Uterus (tissue), 4 donors: Measurements from ENCODE around the gene ADGRG7. TPM values are rescaled to one million over a fixed set of nuclear protein-coding genes. Genes with fewer than 3 reads are reported as not detected.

Experiments used
- DNase-seq, 2 donors: peaks; one replicate each; pipeline ENCODE4 v3.0.0-alpha.2; 2019 to 2020
- H3K27ac ChIP-seq, 2 donors: fragments of 200-600 bp; sonication (generic); 1 replicate in 1 of 2; 2 replicates in 1 of 2; pipeline ENCODE4 v1.5.1; 2016 to 2018
- H3K27me3 ChIP-seq, 2 donors: fragments of 200-600 bp; sonication (generic); one replicate each; pipeline ENCODE4 v1.5.1; 2018 to 2019; ENCODE audit warnings: control low read depth in 1 of 2
- H3K36me3 ChIP-seq, 2 donors: fragments of 200-600 bp; sonication (generic); one replicate each; pipeline ENCODE4 v1.5.1; 2019; ENCODE audit warnings: control low read depth in 1 of 2
- H3K4me1 ChIP-seq, 2 donors: fragments of 200-600 bp; sonication (generic); one replicate each; pipeline ENCODE4 v1.5.1; 2018 to 2019; ENCODE audit warnings: control low read depth in 1 of 2
- H3K4me3 ChIP-seq, 2 donors: fragments of 200-600 bp; sonication (generic); 1 replicate in 1 of 2; 2 replicates in 1 of 2; pipeline ENCODE4 v1.5.1; 2018 to 2019; ENCODE audit warnings: mild to moderate bottlenecking in 1 of 2
- H3K9me3 ChIP-seq, 2 donors: fragments of 200-600 bp; sonication (generic); one replicate each; pipeline ENCODE4 v1.5.1; 2019; ENCODE audit warnings: control low read depth in 1 of 2
- POLR2A ChIP-seq, 2 donors: fragments of 450-650 bp; IDR thresholded peaks; one replicate each; pipeline ENCODE4 v1.6.1; 2016; ENCODE audit warnings: antibody characterized with exemption in 2 of 2, mild to moderate bottlenecking in 1 of 2, moderate library complexity in 1 of 2
- intact Hi-C: fragments of 100-400 bp; cut with DNase I; formaldehyde crosslinking; loops from one replicate; pipeline ENCODE4 v1.15.1; 2023; ENCODE audit warnings: low total_unique reads
- total RNA-seq, 4 donors: library from RNA; depleted of rRNA in 3 of 4; stranded (reverse); fragments of >200 nt in 3 of 4; gene quantifications; one replicate each; pipeline versions ENCODE4 v1.1.0 to v1.2.4, GENCODE V29; 2014 to 2023
- TF ChIP-seq, protein P1 (sequence below), 4 experiments: fragments of 200-600 bp in 2 of 4; fragments of 450-650 bp in 2 of 4; sonication (generic) in 2 of 4; IDR thresholded peaks; one replicate each; pipeline ENCODE4 v1.5.1; 2016 to 2019; ENCODE audit warnings: antibody characterized with exemption in 4 of 4, mild to moderate bottlenecking in 2 of 4, moderate library complexity in 1 of 4
- donor health status: DM: yes; HTN: yes; CAD: no.

The ADGRG7 gene
- total RNA-seq, 4 donors from 2014 or later: 0.21 to 0.70 TPM; not detected in 2

- H3K27me3 ChIP-seq: peaks cover 0 to 10% of the 10 kb centered on the region in 2 donors
- H3K27ac ChIP-seq: no peak overlapping the region
- H3K4me3 ChIP-seq: no peak overlapping the region
- no peaks in the 10 kb centered on the region for H3K9me3 ChIP-seq
- DNase-seq: no peak
- TF ChIP-seq POLR2A (IDR thresholded peaks at IDR 0.05): no peak
- TF ChIP-seq, protein P1, sequence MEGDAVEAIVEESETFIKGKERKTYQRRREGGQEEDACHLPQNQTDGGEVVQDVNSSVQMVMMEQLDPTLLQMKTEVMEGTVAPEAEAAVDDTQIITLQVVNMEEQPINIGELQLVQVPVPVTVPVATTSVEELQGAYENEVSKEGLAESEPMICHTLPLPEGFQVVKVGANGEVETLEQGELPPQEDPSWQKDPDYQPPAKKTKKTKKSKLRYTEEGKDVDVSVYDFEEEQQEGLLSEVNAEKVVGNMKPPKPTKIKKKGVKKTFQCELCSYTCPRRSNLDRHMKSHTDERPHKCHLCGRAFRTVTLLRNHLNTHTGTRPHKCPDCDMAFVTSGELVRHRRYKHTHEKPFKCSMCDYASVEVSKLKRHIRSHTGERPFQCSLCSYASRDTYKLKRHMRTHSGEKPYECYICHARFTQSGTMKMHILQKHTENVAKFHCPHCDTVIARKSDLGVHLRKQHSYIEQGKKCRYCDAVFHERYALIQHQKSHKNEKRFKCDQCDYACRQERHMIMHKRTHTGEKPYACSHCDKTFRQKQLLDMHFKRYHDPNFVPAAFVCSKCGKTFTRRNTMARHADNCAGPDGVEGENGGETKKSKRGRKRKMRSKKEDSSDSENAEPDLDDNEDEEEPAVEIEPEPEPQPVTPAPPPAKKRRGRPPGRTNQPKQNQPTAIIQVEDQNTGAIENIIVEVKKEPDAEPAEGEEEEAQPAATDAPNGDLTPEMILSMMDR (IDR thresholded peaks at IDR 0.05): no peak
- H3K36me3 ChIP-seq: no peaks in the 10 kb centered on the region
- no peaks in the 10 kb centered on the region for H3K4me1 ChIP-seq
- intact Hi-C loops: no loop called here
These were observed 94.5 kb downstream of the ADGRG7 start for GRCh38 chr3:100703865-100704264.

DNA sequence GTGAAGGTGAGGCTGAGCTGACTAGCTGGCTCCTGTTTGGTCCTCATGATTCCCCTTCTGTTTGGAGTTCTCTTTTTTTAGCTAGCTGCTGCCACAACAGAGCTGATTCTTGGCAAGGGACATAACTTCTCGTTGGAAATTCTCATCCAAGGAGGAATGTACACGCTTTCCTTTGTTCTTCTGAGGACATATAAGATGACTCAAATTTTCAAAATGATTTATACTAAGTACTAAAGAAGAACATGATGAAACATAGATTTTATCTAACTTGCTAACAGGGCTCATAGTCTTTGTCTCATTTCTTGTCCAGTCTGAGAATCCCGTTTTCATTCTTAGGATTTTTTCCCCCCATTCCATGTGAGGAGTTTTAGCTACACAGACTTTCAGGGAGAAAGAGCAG, 97.0 kb downstream of the ADGRG7 start:
- no peak overlapping the region for H3K27ac ChIP-seq
- H3K36me3 ChIP-seq: no peaks in the 10 kb centered on the region
- no peak overlapping the region for H3K4me3 ChIP-seq
- H3K9me3 ChIP-seq: no peaks in the 10 kb centered on the region
- DNase-seq: no peak
- no peaks in the 10 kb centered on the region for H3K27me3 ChIP-seq
- peaks cover 0 to 8% of the 10 kb centered on the region in 2 donors for H3K4me1 ChIP-seq
- TF ChIP-seq, protein P1 (IDR thresholded peaks at IDR 0.05): no peak
- no peak for TF ChIP-seq POLR2A (IDR thresholded peaks at IDR 0.05)
- intact Hi-C loops: no loop called here

DNA sequence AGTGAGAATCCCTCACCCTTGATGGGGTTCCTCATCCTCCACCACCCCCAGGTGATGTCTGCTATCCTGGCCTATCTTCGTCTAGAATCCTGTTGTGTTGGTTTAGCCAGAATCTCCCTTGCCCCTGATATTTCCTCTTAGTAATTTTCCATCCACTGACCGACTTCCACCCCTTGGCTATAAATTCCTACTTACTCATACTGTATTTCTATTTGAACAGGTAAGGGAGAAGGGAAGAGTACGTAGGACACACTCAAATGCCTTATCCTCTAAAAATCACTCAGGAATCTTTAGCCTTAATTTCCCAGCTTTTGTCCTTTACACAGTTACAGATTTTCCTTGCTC, 99.2 kb downstream of the ADGRG7 start:
- Histone ChIP-seq H3K9me3 (no peaks in the 10 kb centered on the region), H3K36me3 (no peaks in the 10 kb centered on the region), H3K4me1 (peaks cover 0 to 8% of the 10 kb centered on the region in 2 donors), H3K4me3 (peak overlapping the region; percentile 83 to 87), H3K27ac (peak overlapping the region; percentile 95 to 98), H3K27me3 (no peaks in the 10 kb centered on the region)
- no peak for DNase-seq
- no peak for TF ChIP-seq POLR2A (IDR thresholded peaks at IDR 0.05)
- TF ChIP-seq, protein P1 (IDR thresholded peaks at IDR 0.05): no peak
- intact Hi-C loops: no loop called here

DNA sequence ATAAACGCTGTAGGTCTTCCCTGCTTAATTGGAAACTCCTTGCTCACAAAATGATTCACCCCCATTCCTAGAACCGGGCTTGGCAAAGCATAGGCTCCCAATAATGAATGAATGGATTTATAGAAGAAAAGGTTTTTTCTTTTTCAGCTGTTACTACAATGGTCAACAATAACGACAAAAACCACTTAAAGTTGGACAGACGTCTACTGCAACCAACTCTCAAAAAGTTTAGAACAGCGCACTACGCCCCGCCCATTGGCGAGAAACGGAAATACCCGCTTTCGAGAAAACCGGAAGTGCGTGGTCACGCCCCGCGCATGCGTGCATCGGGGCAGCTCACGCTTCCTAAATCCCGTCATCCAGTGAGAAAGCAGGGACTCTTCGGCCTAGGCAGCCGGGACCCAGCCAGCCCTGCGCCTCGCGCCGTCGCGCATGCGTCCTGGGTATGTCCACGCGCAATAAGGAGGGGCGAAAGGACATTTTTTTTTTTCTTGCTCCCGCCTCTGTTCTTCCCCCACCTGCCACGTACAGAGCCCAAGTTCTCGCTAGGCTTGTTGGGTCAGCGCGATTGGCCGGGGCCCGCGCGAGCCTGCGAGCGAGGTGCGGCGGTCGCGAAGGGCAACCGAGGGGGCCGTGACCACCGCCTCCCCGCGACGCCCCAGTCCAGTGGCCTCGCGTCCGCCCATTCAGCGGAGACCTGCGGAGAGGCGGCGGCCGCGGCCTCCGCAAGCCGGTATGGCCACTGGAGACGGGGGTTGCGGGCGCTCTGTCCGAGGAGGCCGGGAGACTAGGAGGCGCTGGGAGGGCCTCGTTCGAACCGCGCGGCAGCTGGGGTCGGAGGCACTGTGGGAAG, 99.8 kb downstream of the ADGRG7 start, which contains the start of gene TFG:
Gene TFG, plus strand, starts transcription at position 506 of the 853 bp plus-strand sequence. CDS start 4,192 bp downstream, outside the sequence.
- peak; percentile 98 to 99 for DNase-seq
- H3K9me3 ChIP-seq: no peaks in the 10 kb centered on the region
- H3K4me1 ChIP-seq: peaks cover 0 to 8% of the 10 kb centered on the region in 2 donors
- intact Hi-C loops: no loop called here
- H3K36me3 ChIP-seq: no peaks in the 10 kb centered on the region
- peak within 1 kb of the TSS; percentile 95 to 98 for H3K27ac ChIP-seq
- TF ChIP-seq POLR2A (IDR thresholded peaks at IDR 0.05): peak; percentile 67 to 79
- TF ChIP-seq, protein P1 (IDR thresholded peaks at IDR 0.05): peak in 2 of 4 experiments; percentile 7 to 27
- H3K27me3 ChIP-seq: no peaks in the 10 kb centered on the region
- H3K4me3 ChIP-seq: peak within 1 kb of the TSS; percentile 83 to 87

GRCh38 chr3:100709842-100710260, 100.5 kb downstream of the ADGRG7 start:
- DNase-seq: peak; percentile 26 to 43
- intact Hi-C loops: no loop called here
- H3K27ac ChIP-seq: peak overlapping the region; percentile 95 to 98
- H3K27me3 ChIP-seq: no peaks in the 10 kb centered on the region
- no peaks in the 10 kb centered on the region for H3K36me3 ChIP-seq
- no peak for TF ChIP-seq POLR2A (IDR thresholded peaks at IDR 0.05)
- TF ChIP-seq, protein P1 (IDR thresholded peaks at IDR 0.05): no peak
- peak overlapping the region; percentile 83 to 87 for H3K4me3 ChIP-seq
- peaks cover 0 to 8% of the 10 kb centered on the region in 2 donors for H3K4me1 ChIP-seq
- no peaks in the 10 kb centered on the region for H3K9me3 ChIP-seq
